ENCODE measurements around the gene SLC7A5. TPM values are rescaled to one million over a fixed set of nuclear protein-coding genes. Genes with fewer than 3 reads are reported as not detected.
"Not testable (repeated sequence)": the region's sequence is repeated elsewhere in the genome, so short reads cannot be mapped to it uniquely, and the experiment has no call there.

The SLC7A5 gene
- total RNA-seq, 1 experiment from 2014 or later: 75.8 TPM

DNA sequence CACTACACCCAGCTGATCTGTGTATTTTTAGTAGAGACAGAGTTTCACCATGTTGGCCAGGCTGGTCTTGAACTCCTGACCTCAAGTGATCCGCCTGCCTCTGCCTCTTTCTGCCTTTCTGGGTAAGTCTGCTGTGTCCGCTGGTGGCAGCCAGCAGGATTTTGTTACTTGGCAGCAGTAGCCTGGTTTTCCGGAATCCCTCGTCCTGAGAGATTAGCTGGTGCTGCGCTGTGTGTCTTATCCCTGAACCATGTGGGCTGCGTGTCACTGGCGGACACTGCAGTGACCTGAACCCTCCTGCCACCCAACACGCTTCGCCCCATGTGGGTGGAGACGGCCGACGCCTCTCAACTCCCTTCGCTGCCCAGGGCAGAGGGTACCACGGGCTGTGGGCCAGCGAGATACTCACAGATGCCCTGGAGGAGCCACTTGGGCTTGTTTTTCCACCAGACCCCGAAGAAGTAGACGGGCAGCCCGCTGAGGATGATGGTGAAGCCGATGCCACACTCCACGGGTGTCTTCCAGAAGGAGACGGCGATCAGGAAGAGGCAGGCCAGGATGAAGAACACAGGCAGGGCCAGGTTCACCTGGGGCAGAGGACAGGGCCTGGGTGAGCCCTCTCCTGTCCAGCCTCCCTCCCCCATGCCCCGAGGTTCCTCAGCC, 35.2 kb downstream of the SLC7A5 start:
- DNase-seq (ENCODE audit: low spot score): no peak

DNA sequence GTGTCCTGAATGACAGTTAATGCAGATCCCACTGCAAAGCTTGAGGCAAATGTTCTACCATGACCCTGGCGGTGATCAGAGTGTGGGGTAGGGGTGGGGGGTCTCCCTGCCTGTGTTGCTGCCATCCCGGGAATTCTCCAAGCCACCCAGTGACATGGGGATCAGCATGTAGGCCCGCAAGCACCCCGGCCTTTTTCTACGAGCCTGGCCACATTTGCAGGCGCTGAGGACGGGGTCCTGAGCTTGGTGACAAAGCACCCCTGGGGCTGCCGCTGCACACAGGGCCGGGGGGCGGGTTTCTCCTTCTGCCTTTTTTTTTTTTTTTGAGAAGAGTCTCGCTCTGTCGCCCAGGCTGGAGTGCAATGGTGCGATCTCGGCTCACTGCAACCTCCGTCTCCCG, 35.8 kb downstream of the SLC7A5 start:
- DNase-seq (ENCODE audit: low spot score): no peak

DNA sequence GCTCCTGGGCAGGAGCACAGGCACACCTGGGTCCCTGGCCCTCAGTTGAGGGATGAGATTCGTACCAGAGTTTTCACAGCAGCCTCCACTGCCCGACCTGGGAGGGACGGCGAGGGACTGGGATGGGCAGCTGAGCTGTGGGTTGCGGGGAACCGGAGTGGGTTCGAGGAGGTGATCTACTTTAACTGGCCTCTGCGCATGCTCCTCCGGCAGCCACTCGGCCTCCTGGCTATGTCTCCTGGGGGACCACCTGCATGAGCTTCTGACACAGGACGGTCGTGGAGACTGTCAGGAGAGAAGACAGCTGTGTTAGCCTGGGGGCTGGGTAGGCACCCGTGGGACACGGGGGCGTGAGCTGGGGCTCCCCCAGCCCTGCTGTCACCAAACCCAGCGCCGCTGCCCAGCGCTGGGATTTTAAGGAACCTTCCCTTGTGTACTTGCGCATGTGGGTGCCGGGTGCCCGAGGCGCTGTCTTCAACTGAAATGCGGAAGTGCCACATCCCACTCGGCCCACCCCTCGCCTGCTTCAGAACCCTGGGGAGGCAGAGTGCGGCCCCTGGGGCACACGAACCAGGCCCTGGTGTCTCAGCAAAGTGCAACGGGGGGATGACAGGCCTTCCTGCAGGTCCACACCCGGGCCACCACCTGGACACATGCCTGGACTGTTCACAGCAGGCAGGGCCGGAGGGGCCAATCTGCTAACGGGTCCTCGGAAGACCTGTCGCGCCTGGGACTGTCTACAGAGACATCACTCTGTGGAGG, 36.4 kb downstream of the SLC7A5 start:
- DNase-seq (ENCODE audit: low spot score): no peak

DNA sequence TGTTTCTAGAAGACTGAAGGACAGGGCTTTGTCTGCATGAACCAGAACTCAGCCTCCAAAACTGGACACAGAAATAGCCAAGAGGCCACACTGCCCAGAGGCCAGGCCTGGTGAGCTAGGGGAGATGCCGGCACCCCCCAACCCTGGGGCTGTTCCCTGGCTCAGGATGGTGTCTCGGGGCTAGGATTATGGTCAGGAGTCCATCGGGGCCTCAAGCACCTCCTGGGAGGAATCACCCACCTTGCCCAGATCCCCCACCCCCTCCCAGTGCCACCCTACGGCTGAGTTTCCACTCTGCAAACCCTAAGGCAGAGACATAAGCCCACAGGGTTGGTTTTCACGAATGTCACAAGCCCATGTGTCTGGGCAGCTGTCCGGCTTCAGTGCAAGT, 37.2 kb downstream of the SLC7A5 start:
- DNase-seq (ENCODE audit: low spot score): no peak

DNA sequence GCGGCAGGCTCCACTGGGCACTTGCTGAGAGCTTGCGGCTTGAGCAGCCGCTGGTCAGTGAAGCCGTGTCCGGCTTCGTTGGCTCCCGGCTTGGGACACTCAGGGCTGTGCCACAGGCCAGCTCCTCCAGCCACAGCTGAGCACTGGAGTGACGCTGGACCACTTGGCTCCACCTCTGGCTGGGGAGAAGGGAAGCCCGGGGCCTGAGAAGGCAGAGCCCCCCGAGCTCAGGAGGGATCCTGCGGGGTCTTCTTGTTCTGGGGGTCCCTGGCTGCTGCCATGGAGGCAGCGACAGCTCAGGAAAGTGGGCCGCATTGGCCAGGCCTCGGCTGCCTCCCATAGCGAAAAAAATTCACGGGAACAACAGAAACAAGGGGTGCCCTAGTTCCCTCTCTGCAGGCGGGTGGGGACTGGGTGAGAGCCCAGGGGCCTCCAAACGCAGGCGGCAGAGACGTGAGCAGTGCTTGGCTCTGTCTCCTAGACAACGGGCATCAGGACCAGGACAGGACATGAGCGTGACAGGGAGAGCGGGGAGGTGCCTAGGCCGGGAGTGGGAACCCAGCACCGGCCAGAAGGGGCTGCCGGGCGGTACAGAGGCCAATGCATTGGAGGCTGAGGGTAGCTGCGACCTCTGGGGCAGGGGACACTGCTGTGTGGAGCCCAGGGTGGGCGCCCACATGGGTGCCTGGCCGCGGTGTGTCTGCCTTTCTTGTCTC, 37.7 kb downstream of the SLC7A5 start:
- no peak for DNase-seq (ENCODE audit: low spot score)

DNA sequence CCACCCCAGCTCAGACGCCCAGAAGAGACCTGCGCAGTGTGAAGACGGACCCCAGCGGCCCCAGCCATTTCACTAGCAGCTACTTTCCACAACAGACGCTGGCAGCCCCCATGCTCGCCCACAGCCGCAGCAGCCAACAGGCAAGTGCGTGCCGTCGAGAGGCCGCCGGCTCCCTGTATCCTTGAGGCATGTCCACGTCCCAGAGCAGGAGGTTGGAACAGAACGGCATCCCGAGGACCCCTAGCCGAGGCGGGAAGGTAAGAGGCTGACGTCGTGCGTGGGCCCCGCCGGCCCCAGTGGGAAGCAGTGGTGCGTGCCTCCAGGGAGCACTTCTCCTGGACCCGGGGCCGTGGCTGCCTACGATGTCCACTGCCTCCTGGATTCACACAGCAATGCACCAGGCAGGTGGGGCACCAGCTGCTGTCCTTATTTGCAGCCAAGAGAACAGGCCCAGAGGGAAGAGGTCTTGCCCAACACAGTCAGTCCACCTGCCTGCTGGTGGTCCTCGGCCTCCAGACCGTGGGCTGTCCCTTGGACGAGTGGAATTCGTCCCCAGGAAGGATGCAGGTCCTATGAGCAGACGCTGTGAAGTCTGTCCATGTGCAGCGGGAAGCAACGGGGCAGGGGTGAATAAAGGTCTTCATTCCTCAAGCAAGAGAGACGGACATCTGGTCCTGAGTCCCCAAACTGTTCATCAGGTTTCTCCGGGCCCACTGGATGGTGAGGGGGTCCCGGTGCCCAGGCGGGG, 38.5 kb downstream of the SLC7A5 start:
- no peak for DNase-seq (ENCODE audit: low spot score)

DNA sequence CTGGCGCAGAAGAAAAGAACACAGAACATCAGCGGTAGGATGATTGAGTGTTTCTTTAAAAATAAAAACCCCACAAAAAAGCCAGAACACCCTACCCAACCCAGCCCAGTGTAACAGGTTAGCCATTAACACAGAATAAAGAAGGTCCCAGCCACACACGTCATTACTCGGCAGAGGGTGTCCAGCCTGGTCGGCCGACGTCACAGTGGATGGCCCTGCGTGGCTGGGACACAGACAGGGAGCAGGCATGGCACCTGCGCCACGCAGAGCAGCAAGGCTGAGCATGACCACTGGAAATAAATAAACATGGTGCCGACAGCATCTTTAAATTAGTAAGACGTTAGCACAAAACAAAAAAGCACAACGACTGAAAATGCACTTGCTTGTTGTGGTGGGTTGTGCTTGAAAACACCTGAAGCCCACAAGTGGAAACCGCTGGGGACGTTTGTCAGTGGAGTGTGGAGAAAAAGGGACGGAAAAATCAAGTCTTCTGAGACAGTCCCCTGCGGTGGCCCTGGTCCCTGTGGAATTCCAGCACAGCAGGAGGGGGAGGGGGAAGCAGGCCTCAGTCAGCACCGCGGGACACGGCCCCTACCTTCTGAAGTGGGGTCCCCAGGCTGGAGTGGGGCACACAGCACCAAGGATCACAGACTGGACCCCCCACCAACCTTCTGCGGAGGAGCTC, 39.2 kb downstream of the SLC7A5 start:
- DNase-seq (ENCODE audit: low spot score): no peak

DNA sequence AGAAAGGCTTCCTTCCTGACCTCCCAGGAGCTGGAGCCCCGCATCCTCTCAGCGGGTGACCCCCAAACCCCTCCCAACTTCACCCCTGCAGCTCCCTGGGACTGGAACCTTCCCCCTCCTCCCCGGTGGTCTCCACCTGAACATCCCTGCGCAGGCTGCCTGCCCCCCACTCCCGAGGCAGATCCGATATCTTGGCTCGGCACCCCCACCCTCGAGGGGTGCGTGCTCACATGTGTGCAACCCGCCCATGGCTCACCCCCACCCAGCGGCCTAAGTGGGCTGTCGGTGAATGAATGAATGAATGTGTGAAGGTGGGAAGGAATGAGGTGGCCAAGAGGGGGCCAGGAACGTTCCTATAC, 39.7 kb downstream of the SLC7A5 start:
- DNase-seq (ENCODE audit: low spot score): no peak

DNA sequence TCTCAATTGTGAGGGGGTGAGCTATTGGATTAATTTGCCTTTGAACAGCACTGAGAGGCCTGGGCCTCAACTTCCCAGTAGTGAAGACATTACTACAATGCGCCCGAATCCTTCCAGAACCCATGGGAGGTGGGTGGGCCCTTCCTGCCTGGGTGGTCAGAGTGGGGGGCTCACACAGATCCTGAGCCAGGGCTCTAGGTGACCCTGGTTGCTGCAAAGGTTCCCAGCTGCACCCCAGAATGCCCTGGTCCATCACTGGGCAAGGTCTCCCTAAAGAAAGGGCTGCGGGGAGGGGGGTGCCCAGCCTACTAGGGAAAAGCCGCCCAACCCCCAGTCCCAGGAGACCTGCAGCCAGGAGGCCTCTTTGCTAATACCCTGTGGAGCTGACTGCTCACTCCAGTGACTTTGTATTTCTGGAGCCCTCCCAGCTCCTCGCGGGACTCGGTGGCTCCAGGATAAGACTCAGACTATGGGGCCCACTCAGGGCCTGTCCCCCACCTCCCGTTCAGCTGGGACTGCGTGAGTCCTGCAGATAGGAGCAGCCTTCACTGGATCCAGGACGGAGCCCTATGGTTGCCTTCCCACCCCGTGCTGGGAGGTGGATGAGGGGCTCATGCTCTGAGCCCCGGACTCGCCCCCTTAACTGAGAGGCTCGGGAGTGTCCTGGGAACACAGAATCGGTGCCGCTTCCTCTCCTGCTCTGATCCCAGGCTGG, 40.2 kb downstream of the SLC7A5 start:
- no peak for DNase-seq (ENCODE audit: low spot score)

DNA sequence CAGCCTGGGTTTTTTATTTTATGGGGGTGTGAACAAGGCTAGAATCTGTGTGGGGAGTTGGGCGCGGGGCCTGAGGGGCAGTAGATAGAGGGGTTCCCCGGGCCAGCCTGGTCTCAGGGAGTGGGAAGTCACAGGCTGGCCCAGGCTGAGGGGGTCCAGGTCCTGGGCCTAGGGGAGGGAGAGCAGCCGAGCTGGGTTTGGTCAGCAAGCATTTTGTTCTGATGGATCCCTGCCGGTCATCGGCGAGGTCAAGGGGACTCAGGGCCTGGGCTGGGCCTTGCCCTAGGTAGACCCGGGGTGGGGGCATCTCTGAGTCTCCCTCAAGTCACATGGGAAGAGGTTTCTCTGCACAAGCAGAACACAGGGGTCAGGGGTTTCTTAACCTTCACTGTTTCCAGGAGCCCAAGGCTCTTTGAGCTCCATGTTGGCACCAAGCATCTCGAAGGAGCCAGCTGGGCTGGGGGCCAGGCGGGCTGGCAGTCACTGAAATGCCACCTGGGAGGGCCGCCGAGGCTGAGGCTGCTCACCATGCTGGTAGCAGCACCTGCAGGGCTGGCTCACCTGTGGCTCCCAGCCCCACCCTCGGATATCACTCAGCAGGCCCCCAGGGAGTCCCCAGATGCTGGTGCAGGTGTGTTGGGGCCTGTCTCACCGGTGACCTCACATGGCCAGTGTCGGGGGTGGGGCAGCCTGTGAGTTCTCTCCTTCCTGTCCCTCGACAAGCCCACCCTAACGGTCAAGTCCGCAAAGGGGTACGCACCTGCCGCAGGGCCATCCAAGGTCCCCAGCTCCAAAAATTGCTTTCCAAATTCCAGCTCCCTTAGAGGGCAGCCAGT, 41.0 kb downstream of the SLC7A5 start:
- DNase-seq (ENCODE audit: low spot score): no peak

DNA sequence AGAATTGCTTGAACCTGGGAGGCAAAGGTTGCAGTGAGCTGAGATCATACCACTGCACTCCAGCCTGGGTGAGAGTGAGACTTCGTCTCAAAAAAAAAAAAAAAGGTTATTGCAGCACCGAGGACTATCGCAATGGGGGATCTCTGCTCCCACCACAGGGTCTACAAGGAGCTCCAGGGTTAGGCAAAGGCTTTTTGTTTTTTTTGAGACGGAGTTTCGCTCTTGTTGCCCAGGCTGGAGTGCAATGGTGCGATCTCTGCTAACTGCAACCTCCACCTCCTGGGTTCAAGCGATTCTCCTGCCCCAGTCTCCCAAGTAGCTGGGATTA, 41.8 kb downstream of the SLC7A5 start:
- DNase-seq (ENCODE audit: low spot score): not testable (repeated sequence)

DNA sequence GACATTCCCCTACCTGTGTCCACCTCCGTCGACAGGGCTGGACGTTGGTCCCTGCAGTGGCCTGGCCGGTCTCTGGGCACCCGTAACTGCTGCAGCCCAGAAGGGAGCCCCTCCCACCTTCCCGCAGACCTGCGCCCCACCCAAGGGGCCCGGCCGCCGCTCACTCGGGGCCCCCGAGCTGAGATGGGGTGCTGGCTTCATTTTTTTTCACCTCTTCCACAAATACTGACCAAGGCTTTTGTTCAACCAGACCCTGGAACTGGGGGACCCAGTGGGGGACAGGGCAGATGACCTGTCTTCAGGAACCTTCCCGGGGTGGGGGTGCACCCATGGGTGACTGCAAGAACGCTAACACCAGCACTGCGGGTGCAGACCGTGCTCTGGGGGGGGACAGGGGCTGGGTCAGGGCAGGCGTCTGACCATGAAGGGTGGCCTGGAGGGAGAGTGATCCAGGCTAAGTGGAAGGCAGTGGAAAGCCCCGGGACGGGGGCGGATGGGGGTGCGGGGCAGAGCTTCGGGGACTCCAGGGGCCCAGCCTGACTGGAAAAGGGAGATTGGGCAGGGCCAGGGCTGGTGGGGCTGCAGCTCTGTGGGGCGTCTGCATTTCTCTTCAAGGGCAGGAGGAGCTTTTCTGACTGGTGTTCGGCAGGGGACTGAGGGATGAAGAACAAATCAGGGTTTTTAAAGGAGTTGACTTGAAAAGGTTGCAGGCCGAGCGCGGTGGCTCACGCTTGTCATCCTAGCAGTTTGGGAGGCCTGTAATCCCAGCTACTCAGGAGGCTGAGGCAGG, 42.3 kb downstream of the SLC7A5 start:
- no peak for DNase-seq (ENCODE audit: low spot score)

DNA sequence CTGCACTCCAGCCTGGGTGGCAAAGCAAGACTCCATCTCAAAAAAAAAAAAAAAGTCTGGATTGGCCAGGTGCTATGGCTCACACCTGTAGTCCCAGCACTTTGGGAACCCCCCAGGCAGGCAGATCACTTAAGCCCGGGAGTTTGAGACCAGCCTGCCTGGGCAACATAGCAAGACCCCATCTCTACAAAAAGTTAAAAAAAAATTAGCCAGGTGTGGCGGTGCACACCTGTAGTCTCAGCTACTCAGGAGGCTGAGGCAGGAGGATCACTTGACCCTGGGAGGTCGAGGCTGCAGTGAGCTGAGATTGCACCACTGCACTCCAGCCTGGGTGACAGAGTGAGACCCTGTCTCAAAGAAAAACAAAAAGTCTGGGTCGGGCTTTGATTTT, 42.9 kb downstream of the SLC7A5 start:
- not testable (repeated sequence) for DNase-seq (ENCODE audit: low spot score)

DNA sequence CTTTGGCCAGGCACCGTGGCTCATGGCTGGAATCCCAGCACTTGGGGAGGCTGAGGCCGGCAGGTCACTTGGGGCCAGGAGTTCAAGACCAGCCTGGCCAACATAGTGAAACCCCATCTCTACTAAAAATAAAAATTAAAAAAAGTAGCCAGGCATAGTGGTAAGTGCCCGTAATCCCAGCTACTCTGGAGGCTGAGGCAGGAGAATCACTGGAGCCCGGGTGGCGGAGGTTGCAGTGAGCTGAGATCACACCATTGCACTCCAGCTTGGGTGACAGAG, 43.5 kb downstream of the SLC7A5 start:
- DNase-seq (ENCODE audit: low spot score): not testable (repeated sequence)

DNA sequence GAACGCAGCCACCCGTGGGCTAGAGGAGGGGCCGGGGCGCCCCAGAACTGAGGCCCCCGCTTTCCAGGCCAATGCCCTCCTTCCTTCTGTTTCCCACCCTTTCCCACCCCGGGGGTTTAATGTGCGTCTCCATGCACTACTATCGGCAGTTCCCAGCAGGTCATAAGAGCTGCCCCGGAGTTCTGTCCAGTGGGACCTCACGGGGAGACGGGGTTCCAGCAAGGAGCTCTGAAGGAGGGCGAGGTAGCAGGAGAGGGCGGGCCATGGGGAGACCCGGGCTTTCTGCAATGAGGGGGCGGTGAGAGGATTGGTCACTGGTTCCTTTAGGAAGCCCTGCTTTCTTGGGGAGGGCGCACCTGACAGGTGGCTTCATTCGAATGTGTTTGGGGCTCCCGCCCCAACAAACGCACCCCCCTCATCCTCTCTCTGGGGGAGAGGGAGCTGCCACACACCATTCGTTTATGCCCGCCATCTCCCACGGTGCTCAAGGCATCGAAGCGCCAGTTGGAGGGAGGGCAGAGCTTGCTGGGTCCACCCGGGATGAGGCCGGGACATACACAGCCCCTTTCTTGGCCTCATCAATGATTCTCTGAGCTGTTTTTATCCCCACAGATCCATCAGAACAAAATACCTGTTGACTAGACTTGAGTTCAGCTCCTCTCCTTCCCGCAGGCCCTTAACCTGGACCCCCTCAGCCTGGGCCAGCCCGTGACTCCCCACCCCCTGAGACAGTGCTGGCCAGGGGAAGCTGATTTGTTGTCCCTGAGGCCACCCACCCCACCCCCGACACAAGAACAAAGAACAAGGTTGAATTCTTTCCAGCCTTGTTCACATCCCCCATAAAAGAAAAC, 44.1 kb downstream of the SLC7A5 start:
- no peak for DNase-seq (ENCODE audit: low spot score)

DNA sequence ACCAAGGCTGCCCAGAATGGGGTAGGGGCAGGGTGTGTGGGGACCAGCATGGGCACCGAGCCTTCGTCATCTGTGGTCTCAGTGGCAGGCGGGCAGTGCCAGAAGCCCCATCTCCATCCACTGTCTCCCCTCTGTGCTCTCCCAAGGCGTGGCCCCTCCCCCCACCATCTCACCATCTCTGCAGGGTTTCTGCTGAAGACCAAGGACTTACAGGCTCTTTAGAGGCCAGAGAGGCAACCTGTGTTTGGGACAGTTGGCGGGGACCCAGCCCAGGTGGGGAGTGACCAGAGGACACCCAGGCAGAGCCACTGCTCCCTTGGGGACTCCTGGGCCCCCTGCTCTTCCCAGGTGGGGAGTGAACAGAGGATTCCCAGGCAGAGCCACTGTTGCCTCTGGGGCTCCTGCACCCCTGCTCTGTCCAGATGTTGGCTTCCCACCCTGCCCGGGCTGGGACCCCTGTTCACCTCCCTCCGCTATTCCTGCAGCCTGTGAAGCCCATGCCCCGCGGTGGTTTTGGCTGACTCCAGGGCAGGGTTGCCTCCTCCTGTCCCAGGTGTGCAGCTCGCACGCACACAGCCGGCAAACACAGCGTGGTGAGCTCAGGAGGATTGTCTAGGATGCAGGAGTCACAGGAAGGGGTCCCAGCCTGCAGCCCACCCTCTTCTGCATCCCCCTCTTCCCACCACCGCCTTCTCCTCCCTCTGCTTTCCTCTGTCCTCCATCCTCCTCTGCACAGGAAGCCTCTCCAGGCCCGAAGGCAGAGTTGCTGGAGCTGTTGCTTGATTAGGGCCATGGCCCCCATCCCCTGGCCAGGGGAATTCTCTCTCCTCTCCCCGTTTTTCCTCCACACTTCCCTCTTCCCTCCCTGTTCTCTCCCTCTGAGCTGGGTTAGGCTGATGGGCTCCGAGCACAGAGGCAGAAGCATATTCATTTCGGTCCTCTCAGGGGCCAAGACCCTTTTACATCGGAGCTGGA, 45.0 kb downstream of the SLC7A5 start:
- DNase-seq (ENCODE audit: low spot score): no peak

DNA sequence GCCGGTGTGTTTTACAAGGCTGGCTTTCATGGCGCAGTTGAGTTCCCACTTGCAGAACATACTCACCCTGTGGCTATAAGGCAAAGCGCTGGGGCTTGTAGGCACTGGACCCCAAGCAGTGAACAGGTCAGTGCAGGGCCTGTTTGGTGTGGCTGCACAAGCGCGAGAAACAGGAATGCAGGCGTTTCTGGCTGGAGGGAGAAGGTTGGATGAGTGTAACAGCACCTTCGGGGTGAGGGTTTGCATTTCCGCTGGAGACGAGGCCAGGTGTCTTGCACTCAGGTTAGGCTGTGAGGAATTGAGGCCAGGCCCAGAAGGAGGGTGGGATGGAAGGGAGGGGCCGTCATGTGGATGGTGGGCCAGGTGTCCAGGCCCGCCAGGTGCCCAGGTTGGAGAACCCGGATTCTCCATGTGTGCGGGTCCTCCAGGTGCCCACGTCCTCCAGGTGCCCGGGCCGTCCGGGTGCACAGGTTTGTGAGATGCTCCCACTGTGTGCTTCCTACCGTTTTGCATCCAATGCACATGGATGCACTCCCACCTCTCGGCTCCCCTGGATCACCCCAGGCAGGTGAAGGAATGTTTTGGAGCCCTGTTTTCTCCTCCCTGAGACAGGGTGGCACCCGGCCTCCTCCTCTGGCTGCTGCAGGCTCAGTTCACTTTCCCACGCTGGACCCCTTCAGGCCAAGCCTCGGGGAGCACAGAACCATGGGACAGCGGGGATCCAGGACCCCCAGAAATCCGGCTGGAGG, 46.0 kb downstream of the SLC7A5 start:
- DNase-seq (ENCODE audit: low spot score): no peak
